SK-N-SH (cell line): ENCODE data around the gene GSTM4. TPM values are rescaled to one million over a fixed set of nuclear protein-coding genes. Genes with fewer than 3 reads are reported as not detected.

Source experiments
- CTCF ChIA-PET: fragments of 300-600, 350-600 bp; formaldehyde crosslinking; extraction: SDS; loops from one replicate; lab custom pipeline; 2021; lab: Yijun Ruan, JAX
- POLR2A ChIA-PET: fragments of 350-600 bp; sonication (Branson Sonifier 250); formaldehyde crosslinking; extraction: SDS; loops from one replicate; lab custom pipeline; 2020; ENCODE audit warnings: antibody characterized with exemption, inconsistent platforms; lab: Yijun Ruan, JAX
- DNase-seq: peaks from one replicate; pipeline ENCODE4 v3.0.0; 2012
- H2AFZ ChIP-seq: fragments of 200-600 bp; sonication (generic); 2 replicates; pipeline ENCODE4 v1.8.1; 2016; ENCODE audit warnings: antibody characterized with exemption, mild to moderate bottlenecking, low read depth
- H3F3A ChIP-seq: fragments of 200-600 bp; sonication (generic); replicated peaks from 2 replicates; pipeline ENCODE3; 2016; ENCODE audit warnings: antibody characterized with exemption, mild to moderate bottlenecking; ENCODE audit not compliant: insufficient read depth
- H3K27ac ChIP-seq, 2 experiments: fragments of 200-500 bp in 1 of 2; fragments of 200-600 bp in 1 of 2; sonication (Bioruptor generic) in 1 of 2; sonication (generic), shearing (Covaris generic) in 1 of 2; 2 replicates each; pipeline versions ENCODE4 v1.5.1 to v1.6.1; 2014 to 2016; ENCODE audit warnings: low read depth in 2 of 2, inconsistent platforms in 1 of 2, low read length in 1 of 2, mild to moderate bottlenecking in 1 of 2, mixed read lengths in 1 of 2
- H3K27me3 ChIP-seq: fragments of 200-600 bp; sonication (generic), shearing (Covaris generic); 2 replicates; pipeline ENCODE4 v1.6.1; 2016; ENCODE audit warnings: mixed run types; ENCODE audit not compliant: insufficient read depth
- H3K36me3 ChIP-seq, 2 experiments: fragments of 200-500 bp in 1 of 2; fragments of 200-600 bp in 1 of 2; sonication (Bioruptor generic) in 1 of 2; sonication (generic) in 1 of 2; replicated peaks in 1 of 2; 2 replicates each; pipeline versions ENCODE3 to v1.5.1; 2014 to 2016; ENCODE audit warnings: low read length in 1 of 2, mild to moderate bottlenecking in 1 of 2; ENCODE audit not compliant: insufficient read depth in 2 of 2, control insufficient read depth in 1 of 2
- H3K4me1 ChIP-seq, 2 experiments: fragments of 200-500 bp in 1 of 2; fragments of 200-600 bp in 1 of 2; sonication (Bioruptor generic) in 1 of 2; sonication (generic), shearing (Covaris generic) in 1 of 2; 2 replicates each; pipeline versions ENCODE4 v1.5.1 to v1.6.1; 2014 to 2016; ENCODE audit warnings: low read depth in 1 of 2, low read length in 1 of 2, mixed run types in 1 of 2; ENCODE audit not compliant: insufficient read depth in 2 of 2, control insufficient read depth in 1 of 2
- H3K4me2 ChIP-seq: fragments of 200-600 bp; sonication (generic), shearing (Covaris generic); 2 replicates; pipeline ENCODE4 v1.6.1; 2017; ENCODE audit warnings: mixed run types
- H3K4me3 ChIP-seq, 2 experiments: fragments of 200-500 bp in 1 of 2; fragments of 200-600 bp in 1 of 2; sonication (Bioruptor generic) in 1 of 2; sonication (generic), shearing (Covaris generic) in 1 of 2; 2 replicates each; pipeline versions ENCODE4 v1.5.1 to v1.8.1; 2014 to 2016; ENCODE audit warnings: low read depth in 2 of 2, inconsistent platforms in 1 of 2, low read length in 1 of 2, mild to moderate bottlenecking in 1 of 2, mixed read lengths in 1 of 2, moderate library complexity in 1 of 2
- H3K79me2 ChIP-seq: fragments of 200-600 bp; sonication (generic); 2 replicates; pipeline ENCODE4 v1.8.1; 2017; ENCODE audit warnings: mild to moderate bottlenecking; ENCODE audit not compliant: insufficient read depth
- H3K9ac ChIP-seq: fragments of 200-600 bp; sonication (generic); 2 replicates; pipeline ENCODE4 v1.6.1; 2017; ENCODE audit warnings: mixed run types
- H3K9me2 ChIP-seq: fragments of 200-600 bp; sonication (generic); 2 replicates; pipeline ENCODE4 v1.6.1; 2017; ENCODE audit warnings: mixed run types
- H3K9me3 ChIP-seq: fragments of 200-600 bp; sonication (generic); 2 replicates; pipeline ENCODE4 v1.6.1; 2017; ENCODE audit warnings: mixed run types, mild to moderate bottlenecking, moderate library complexity
- H4K20me1 ChIP-seq: fragments of 200-600 bp; sonication (generic); 2 replicates; pipeline ENCODE4 v1.6.1; 2017; ENCODE audit warnings: mild to moderate bottlenecking, mixed run types; ENCODE audit not compliant: insufficient read depth
- CHD2 ChIP-seq: fragments of 150-350 bp; IDR thresholded peaks from 2 replicates; pipeline ENCODE4 v1.6.1; 2018; ENCODE audit warnings: low read length; ENCODE audit not compliant: partially characterized antibody
- ELF1 ChIP-seq: IDR thresholded peaks from 2 replicates; pipeline ENCODE4 v1.4.0; 2012
- FOSL2 ChIP-seq: IDR thresholded peaks from 2 replicates; pipeline ENCODE4 v1.4.0; 2012; ENCODE audit warnings: low read depth, mild to moderate bottlenecking, moderate library complexity, borderline replicate concordance
- MEF2A ChIP-seq: IDR thresholded peaks from 2 replicates; pipeline ENCODE4 v1.4.0; 2012; ENCODE audit warnings: low read depth, borderline replicate concordance
- RCOR1 ChIP-seq: fragments of 150-350 bp; IDR thresholded peaks from 2 replicates; pipeline ENCODE4 v1.6.1; 2017; ENCODE audit warnings: antibody characterized with exemption, low read length
- RFX5 ChIP-seq: IDR thresholded peaks from 2 replicates; pipeline ENCODE4 v1.6.1; 2012; ENCODE audit warnings: mild to moderate bottlenecking, improper control_type of control experiment, low read length
- WGBS: methylation state at CpG from one replicate; pipeline ENCODE4 v1.1.6; 2017; ENCODE audit warnings: low lambda C conversion rate; 5-methylcytosine and 5-hydroxymethylcytosine counted together
- polyA plus RNA-seq, 3 experiments: library from polyadenylated mRNA; depleted of rRNA; stranded (reverse); fragments of >200 nt; gene quantifications; 2 replicates each; pipeline ENCODE4 v1.2.3, GENCODE V29; 2012
- TF ChIP-seq, protein P1 (sequence below): IDR thresholded peaks from 2 replicates; pipeline ENCODE4 v1.4.0; 2012; ENCODE audit warnings: low read depth, borderline replicate concordance

Gene GSTM4
- polyA plus RNA-seq, 1 of the 3 experiments (the other 2 are of a cell fraction) = 34.2 TPM

DNA sequence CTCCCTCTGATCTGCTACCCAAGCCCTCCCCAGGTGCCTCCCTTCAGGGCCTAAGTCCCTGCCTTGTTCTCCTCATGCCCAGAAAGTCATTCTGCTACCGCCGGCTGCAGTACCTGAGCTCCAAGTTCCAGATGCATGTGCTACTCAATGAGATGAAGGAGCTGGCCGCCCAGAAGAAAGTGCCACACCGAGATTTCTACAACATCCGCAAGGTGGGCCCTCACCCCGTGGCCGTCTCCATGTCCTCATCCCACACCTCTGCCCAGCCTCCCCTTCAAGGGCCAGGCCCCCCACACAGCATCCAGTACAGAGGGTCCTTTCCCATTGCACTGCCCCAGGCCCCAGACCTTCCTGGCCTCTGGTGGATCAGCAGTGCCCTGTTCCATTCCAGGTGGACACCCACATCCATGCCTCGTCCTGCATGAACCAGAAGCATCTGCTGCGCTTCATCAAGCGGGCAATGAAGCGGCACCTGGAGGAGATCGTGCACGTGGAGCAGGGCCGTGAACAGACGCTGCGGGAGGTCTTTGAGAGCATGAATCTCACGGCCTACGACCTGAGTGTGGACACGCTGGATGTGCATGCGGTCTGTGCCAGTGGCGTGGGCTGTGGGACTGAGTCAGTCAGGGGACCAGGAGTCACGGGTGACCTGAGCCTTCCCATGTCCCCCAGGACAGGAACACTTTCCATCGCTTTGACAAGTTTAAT is 28.1 kb upstream of the GSTM4 start:
- H3K27me3 ChIP-seq = no peaks in the 10 kb centered on the region
- no peaks in the 10 kb centered on the region for H3K9me3 ChIP-seq
- POLR2A ChIA-PET = no interaction called here
- no peak overlapping the region for H2AFZ ChIP-seq
- H3K27ac ChIP-seq = no peak overlapping the region
- H3K4me3 ChIP-seq = no peak overlapping the region
- H3K4me1 ChIP-seq = peaks cover 0 to 50% of the 10 kb centered on the region in 2 experiments; a peak in 1 of 4 replicates
- TF ChIP-seq ELF1 (no peak), RCOR1 (no peak)
- no peak for DNase-seq
- no peaks in the 10 kb centered on the region for H3F3A ChIP-seq
- CTCF ChIA-PET = interaction anchor here (1.0 to 11.9 kb wide), 6 partner anchors 12 to 95 kb away, joined by 3 to 114 read pairs (median 5); partner anchors contain the start of gene GSTM4
- H4K20me1 ChIP-seq = peaks cover 37% of the 10 kb centered on the region
- no peak overlapping the region for H3K9ac ChIP-seq
- H3K36me3 ChIP-seq = peaks cover 16 to 55% of the 10 kb centered on the region in 2 experiments
- H3K4me2 ChIP-seq = no peak overlapping the region
- no peaks in the 10 kb centered on the region for H3K9me2 ChIP-seq
- peaks cover 23% of the 10 kb centered on the region for H3K79me2 ChIP-seq
- 98% methylated on average over 20 of the region's 23 CpGs for WGBS

GRCh38 chr1:109628540-109629321 is 27.2 kb upstream of the GSTM4 start:
- TF ChIP-seq, protein P1, sequence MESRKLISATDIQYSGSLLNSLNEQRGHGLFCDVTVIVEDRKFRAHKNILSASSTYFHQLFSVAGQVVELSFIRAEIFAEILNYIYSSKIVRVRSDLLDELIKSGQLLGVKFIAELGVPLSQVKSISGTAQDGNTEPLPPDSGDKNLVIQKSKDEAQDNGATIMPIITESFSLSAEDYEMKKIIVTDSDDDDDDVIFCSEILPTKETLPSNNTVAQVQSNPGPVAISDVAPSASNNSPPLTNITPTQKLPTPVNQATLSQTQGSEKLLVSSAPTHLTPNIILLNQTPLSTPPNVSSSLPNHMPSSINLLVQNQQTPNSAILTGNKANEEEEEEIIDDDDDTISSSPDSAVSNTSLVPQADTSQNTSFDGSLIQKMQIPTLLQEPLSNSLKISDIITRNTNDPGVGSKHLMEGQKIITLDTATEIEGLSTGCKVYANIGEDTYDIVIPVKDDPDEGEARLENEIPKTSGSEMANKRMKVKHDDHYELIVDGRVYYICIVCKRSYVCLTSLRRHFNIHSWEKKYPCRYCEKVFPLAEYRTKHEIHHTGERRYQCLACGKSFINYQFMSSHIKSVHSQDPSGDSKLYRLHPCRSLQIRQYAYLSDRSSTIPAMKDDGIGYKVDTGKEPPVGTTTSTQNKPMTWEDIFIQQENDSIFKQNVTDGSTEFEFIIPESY = peak; percentile 46; the same call in 1 of the 2 replicates
- TF ChIP-seq MEF2A (no peak), CHD2 (no peak), RFX5 (no peak), FOSL2 (peak; percentile 59)
- TF ChIP-seq, all 33 proteins: peak for 2
- Histone ChIP-seq H3K9me3 (no peaks in the 10 kb centered on the region; the same call in 1 of the 2 replicates), H3K9ac (no peak overlapping the region), H3K27me3 (no peaks in the 10 kb centered on the region), H3K4me2 (no peak overlapping the region), H3K9me2 (no peaks in the 10 kb centered on the region), H4K20me1 (peaks cover 28% of the 10 kb centered on the region), H2AFZ (no peak overlapping the region), H3K36me3 (peaks cover 20 to 55% of the 10 kb centered on the region in 2 experiments), H3K4me3 (no peak overlapping the region), H3K27ac (no peak overlapping the region), H3F3A (peaks cover 4% of the 10 kb centered on the region), H3K79me2 (peaks cover 15% of the 10 kb centered on the region), H3K4me1 (peaks cover 0 to 48% of the 10 kb centered on the region in 2 experiments; a peak in 2 of 4 replicates)
- WGBS = 89% methylated on average over 15 of the region's 23 CpGs
- DNase-seq = no peak
- ChIA-PET POLR2A (interaction anchor here (4.3 kb wide), 1 partner anchor 80 kb away, joined by 26 read pairs; the partner anchor contains the start of gene GNAI3), CTCF (interaction anchor here (0.6 to 11.9 kb wide), 11 partner anchors 8 to 355 kb away, joined by 3 to 114 read pairs (median 3); partner anchors contain the start of gene GNAI3)
